GM12878 (cell line): ENCODE data around the gene SLC5A1. TPM values are rescaled to one million over a fixed set of nuclear protein-coding genes. Genes with fewer than 3 reads are reported as not detected.
A peak's percentile ranks its signal among the peaks of the same experiment; 100 is the strongest.

ENCODE experiments used
- ATAC-seq: fragments of 200-7000 bp; cut with Tn5 transposase; 3 replicates; pipeline ENCODE4 v1.9.1; 2020; ENCODE audit warnings: mild to moderate bottlenecking, moderate library complexity
- BruUV-seq: library from RNA; stranded (reverse); fragments of 400-500 nt; replicated peaks from 2 replicates; lab custom pipeline; 2021; lab: Mats Ljungman, UMichigan
- CTCF ChIA-PET: fragments of 300-600 bp; sonication (Branson Sonifier 250); formaldehyde crosslinking; extraction: SDS; loops from one replicate; lab custom pipeline; 2021; ENCODE audit warnings: inconsistent platforms; lab: Yijun Ruan, JAX
- POLR2A ChIA-PET: fragments of 350-600 bp; formaldehyde crosslinking; extraction: SDS; loops from one replicate; lab custom pipeline; 2021; ENCODE audit warnings: inconsistent platforms; lab: Charles Lee
- RAD21 ChIA-PET: fragments of 300-600 bp; sonication (Branson Sonifier 250); formaldehyde crosslinking; loops from one replicate; lab custom pipeline; 2023; ENCODE audit warnings: antibody characterized with exemption; ENCODE audit not compliant: unreplicated experiment; lab: Charles Lee
- SMC1A ChIA-PET: fragments of 300-600 bp; sonication (Branson Sonifier 250); formaldehyde crosslinking; loops from one replicate; lab custom pipeline; 2023; ENCODE audit not compliant: unreplicated experiment, uncharacterized antibody; lab: Charles Lee
- DNase-seq: peaks from one replicate; pipeline ENCODE4 v3.0.0-alpha.2; 2011; ENCODE audit warnings: low read depth, low spot score
- FAIRE-seq: peaks from 3 replicates; lab custom pipeline; 2011; peaks lifted over from hg19 to GRCh38; lab: Jason Lieb, UNC
- H2AFZ ChIP-seq: 2 replicates; pipeline ENCODE4 v1.6.0; 2011; ENCODE audit warnings: low read depth, low read length, control low read depth; ENCODE audit not compliant: control insufficient read depth
- H3K27ac ChIP-seq: 2 replicates; pipeline ENCODE4 v1.5.1; 2011; ENCODE audit warnings: control low read depth; ENCODE audit not compliant: control insufficient read depth, insufficient read depth
- H3K27me3 ChIP-seq, 2 experiments: replicated peaks in 1 of 2; 2 replicates each; pipeline versions ENCODE4 v1.6.0 to v1.6.1; 2011; ENCODE audit warnings: low read length in 1 of 2; ENCODE audit not compliant: control insufficient read depth in 2 of 2, insufficient read depth in 2 of 2
- H3K36me3 ChIP-seq, 2 experiments: 2 replicates each; pipeline ENCODE4 v1.5.1; 2011; ENCODE audit warnings: low read length in 1 of 2; ENCODE audit not compliant: control insufficient read depth in 2 of 2, insufficient read depth in 2 of 2
- H3K4me1 ChIP-seq: 2 replicates; pipeline ENCODE4 v1.6.1; 2011; ENCODE audit warnings: mild to moderate bottlenecking, low read length, moderate library complexity, mixed read lengths; ENCODE audit not compliant: control insufficient read depth, insufficient read depth
- H3K4me2 ChIP-seq: 2 replicates; pipeline ENCODE4 v1.6.0; 2011; ENCODE audit warnings: control low read depth; ENCODE audit not compliant: control insufficient read depth, insufficient read depth
- H3K4me3 ChIP-seq: fragments of 200-600 bp; sonication (generic); 2 replicates; pipeline ENCODE4 v1.5.1; 2016
- H3K79me2 ChIP-seq: 2 replicates; pipeline ENCODE4 v1.6.0; 2011; ENCODE audit warnings: low read length; ENCODE audit not compliant: control insufficient read depth, insufficient read depth
- H3K9ac ChIP-seq: 2 replicates; pipeline ENCODE4 v1.8.0; 2011; ENCODE audit warnings: low read length, control low read depth, mixed read lengths; ENCODE audit not compliant: control insufficient read depth, insufficient read depth
- H3K9me3 ChIP-seq: replicated peaks from 3 replicates; pipeline ENCODE4 v1.5.1; 2011; ENCODE audit warnings: mild to moderate bottlenecking, low read length; ENCODE audit not compliant: control insufficient read depth, insufficient read depth
- H4K20me1 ChIP-seq: 2 replicates; pipeline ENCODE4 v1.6.0; 2011; ENCODE audit not compliant: control insufficient read depth, insufficient read depth
- SPI1 ChIP-seq: IDR thresholded peaks from 2 replicates; pipeline ENCODE4 v1.6.1; 2011; ENCODE audit warnings: low read depth, mild to moderate bottlenecking, low read length, moderate library complexity, borderline replicate concordance; ENCODE audit not compliant: insufficient read depth
- WGBS: methylation state at CpG from one replicate; pipeline ENCODE4 v1.1.6; 2016; ENCODE audit warnings: low lambda C conversion rate; ENCODE audit not compliant: insufficient replicate concordance, insufficient coverage; ENCODE audit errors: missing lambda C conversion rate; 5-methylcytosine and 5-hydroxymethylcytosine counted together
- in situ Hi-C: fragments of 300-500 bp; cut with MboI; formaldehyde crosslinking; loops from 9 replicates; pipeline ENCODE4 v1.14.3; 2018; ENCODE audit warnings: mixed read lengths
- intact Hi-C: fragments of 100-400 bp; cut with micrococcal nuclease; formaldehyde crosslinking; loops from one replicate; pipeline ENCODE4 v1.14.2; 2022; ENCODE audit not compliant: unreplicated experiment
- polyA plus RNA-seq, 11 experiments: library from polyadenylated mRNA; depleted of rRNA in 4 of 11; unstranded in 6 of 11; stranded (reverse) in 5 of 11; fragments of >200 nt; fragmentation: Nextera tagmentation in 4 of 11; fragmentation: Illumina TruSeq in 1 of 11; extraction: Ambion mirVana in 4 of 11; extraction: Trizol in 1 of 11; gene quantifications; 1 replicate in 1 of 11; 2 replicates in 10 of 11; pipeline versions ENCODE4 v1.2.1 to v1.2.3, GENCODE V29; 2011 to 2016; ENCODE audit warnings: inconsistent platforms in 2 of 11, missing spikeins in 2 of 11, low read depth in 1 of 11
- total RNA-seq, 4 experiments: library from RNA; depleted of rRNA in 3 of 4; stranded (reverse); fragments of >200 nt in 3 of 4; fragmentation: Illumina TruSeq in 1 of 4; extraction: Trizol in 1 of 4; gene quantifications; 2 replicates each; pipeline versions ENCODE4 v1.2.1 to v1.2.3, GENCODE V29; 2013 to 2021
- TF ChIP-seq, protein P1 (sequence below): fragments of 450-650 bp; IDR thresholded peaks from 2 replicates; pipeline ENCODE4 v1.6.1; 2016; ENCODE audit warnings: mild to moderate bottlenecking, moderate library complexity, borderline replicate concordance
- TF ChIP-seq, protein P2 (sequence below): fragments of 450-650 bp; IDR thresholded peaks from 2 replicates; pipeline ENCODE4 v1.6.1; 2017; ENCODE audit warnings: mild to moderate bottlenecking, moderate library complexity

SLC5A1 gene
- total and polyA plus RNA-seq, 10 of the 15 experiments (the other 5 are each of a cell fraction or from before 2014, with no cell fraction given), result 0.01 TPM; not detected in 9

DNA sequence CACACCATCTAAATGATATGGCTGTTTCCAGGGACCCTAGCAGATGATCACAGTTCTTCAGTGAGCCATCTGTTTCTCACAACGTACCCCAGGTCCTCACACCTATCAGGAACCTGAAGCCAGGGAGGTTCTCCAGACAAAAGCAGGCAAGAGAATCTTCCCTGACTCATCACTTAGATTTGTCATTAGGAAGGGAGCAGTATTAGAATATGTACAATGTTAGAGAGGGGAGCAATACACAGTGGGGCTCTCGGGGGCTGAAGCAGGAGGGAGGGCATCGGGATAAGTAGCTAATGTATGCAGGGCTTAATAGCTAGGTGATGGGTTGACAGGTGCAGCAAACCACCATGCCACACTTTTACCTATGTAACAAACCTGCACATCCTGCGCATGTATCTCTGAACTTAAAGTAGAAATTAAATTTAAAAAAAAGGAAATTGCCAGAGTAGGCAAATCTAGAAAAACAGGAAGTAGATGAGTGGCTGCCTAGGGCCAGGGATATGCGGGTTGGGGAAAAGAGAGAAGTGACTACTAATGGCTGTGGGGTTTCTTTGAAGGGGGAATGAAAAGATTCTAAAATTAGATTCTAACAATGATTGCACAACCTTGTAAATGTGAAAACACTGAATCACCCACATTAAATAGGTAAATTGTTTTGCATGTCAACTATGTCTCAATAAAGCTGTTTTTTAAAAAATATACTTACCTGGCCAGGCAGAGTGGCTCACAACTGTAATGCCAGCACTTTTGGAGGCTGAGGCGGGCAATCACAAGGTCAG is 101.6 kb downstream of the SLC5A1 start:
- CTCF ChIA-PET, result interaction anchor here (1.1 kb wide), 1 partner anchor 85 kb away, joined by 3 read pairs; no protein-coding TSS in a partner anchor
- no peak overlapping the region for H3K27ac ChIP-seq

More for the DNA sequence above, 101.6 kb downstream of the SLC5A1 start:
- ChIA-PET RAD21 (no interaction called here), SMC1A (no interaction called here), POLR2A (no interaction called here)
- TF ChIP-seq, protein P1, sequence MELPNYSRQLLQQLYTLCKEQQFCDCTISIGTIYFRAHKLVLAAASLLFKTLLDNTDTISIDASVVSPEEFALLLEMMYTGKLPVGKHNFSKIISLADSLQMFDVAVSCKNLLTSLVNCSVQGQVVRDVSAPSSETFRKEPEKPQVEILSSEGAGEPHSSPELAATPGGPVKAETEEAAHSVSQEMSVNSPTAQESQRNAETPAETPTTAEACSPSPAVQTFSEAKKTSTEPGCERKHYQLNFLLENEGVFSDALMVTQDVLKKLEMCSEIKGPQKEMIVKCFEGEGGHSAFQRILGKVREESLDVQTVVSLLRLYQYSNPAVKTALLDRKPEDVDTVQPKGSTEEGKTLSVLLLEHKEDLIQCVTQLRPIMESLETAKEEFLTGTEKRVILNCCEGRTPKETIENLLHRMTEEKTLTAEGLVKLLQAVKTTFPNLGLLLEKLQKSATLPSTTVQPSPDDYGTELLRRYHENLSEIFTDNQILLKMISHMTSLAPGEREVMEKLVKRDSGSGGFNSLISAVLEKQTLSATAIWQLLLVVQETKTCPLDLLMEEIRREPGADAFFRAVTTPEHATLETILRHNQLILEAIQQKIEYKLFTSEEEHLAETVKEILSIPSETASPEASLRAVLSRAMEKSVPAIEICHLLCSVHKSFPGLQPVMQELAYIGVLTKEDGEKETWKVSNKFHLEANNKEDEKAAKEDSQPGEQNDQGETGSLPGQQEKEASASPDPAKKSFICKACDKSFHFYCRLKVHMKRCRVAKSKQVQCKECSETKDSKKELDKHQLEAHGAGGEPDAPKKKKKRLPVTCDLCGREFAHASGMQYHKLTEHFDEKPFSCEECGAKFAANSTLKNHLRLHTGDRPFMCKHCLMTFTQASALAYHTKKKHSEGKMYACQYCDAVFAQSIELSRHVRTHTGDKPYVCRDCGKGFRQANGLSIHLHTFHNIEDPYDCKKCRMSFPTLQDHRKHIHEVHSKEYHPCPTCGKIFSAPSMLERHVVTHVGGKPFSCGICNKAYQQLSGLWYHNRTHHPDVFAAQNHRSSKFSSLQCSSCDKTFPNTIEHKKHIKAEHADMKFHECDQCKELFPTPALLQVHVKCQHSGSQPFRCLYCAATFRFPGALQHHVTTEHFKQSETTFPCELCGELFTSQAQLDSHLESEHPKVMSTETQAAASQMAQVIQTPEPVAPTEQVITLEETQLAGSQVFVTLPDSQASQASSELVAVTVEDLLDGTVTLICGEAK, result peak; percentile 57; the same call in 1 of the 2 replicates
- TF ChIP-seq, protein P2, sequence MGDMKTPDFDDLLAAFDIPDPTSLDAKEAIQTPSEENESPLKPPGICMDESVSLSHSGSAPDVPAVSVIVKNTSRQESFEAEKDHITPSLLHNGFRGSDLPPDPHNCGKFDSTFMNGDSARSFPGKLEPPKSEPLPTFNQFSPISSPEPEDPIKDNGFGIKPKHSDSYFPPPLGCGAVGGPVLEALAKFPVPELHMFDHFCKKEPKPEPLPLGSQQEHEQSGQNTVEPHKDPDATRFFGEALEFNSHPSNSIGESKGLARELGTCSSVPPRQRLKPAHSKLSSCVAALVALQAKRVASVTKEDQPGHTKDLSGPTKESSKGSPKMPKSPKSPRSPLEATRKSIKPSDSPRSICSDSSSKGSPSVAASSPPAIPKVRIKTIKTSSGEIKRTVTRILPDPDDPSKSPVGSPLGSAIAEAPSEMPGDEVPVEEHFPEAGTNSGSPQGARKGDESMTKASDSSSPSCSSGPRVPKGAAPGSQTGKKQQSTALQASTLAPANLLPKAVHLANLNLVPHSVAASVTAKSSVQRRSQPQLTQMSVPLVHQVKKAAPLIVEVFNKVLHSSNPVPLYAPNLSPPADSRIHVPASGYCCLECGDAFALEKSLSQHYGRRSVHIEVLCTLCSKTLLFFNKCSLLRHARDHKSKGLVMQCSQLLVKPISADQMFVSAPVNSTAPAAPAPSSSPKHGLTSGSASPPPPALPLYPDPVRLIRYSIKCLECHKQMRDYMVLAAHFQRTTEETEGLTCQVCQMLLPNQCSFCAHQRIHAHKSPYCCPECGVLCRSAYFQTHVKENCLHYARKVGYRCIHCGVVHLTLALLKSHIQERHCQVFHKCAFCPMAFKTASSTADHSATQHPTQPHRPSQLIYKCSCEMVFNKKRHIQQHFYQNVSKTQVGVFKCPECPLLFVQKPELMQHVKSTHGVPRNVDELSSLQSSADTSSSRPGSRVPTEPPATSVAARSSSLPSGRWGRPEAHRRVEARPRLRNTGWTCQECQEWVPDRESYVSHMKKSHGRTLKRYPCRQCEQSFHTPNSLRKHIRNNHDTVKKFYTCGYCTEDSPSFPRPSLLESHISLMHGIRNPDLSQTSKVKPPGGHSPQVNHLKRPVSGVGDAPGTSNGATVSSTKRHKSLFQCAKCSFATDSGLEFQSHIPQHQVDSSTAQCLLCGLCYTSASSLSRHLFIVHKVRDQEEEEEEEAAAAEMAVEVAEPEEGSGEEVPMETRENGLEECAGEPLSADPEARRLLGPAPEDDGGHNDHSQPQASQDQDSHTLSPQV, result no peak
- peak; percentile 45; the same call in 1 of the 2 replicates for TF ChIP-seq SPI1
- H2AFZ ChIP-seq, result no peak overlapping the region
- WGBS, result 30% methylated on average over 6 of the region's 6 CpGs
- H4K20me1 ChIP-seq, result no peaks in the 10 kb centered on the region
- FAIRE-seq, result no peak
- in situ Hi-C loops (no loop called here), intact Hi-C loops (no loop called here)
- no peak overlapping the region for H3K4me3 ChIP-seq
- no peaks in the 10 kb centered on the region; a peak in 1 of 4 replicates for H3K27me3 ChIP-seq
- no peak for ATAC-seq
- H3K4me2 ChIP-seq, result no peak overlapping the region
- H3K36me3 ChIP-seq, result no peaks in the 10 kb centered on the region
- no peak for DNase-seq
- H3K4me1 ChIP-seq, result no peaks in the 10 kb centered on the region
- H3K79me2 ChIP-seq, result no peaks in the 10 kb centered on the region
- H3K9me3 ChIP-seq, result no peaks in the 10 kb centered on the region; the same call in 2 of the 3 replicates
- H3K9ac ChIP-seq, result no peak overlapping the region
- BruUV-seq, result no TSS peak
